ENCODE measurements around the gene PER1. TPM values are rescaled to one million over a fixed set of nuclear protein-coding genes. Genes with fewer than 3 reads are reported as not detected.

The PER1 gene
- total RNA-seq, 2 experiments from 2014 or later, result 62.2 to 73.3 TPM

DNA sequence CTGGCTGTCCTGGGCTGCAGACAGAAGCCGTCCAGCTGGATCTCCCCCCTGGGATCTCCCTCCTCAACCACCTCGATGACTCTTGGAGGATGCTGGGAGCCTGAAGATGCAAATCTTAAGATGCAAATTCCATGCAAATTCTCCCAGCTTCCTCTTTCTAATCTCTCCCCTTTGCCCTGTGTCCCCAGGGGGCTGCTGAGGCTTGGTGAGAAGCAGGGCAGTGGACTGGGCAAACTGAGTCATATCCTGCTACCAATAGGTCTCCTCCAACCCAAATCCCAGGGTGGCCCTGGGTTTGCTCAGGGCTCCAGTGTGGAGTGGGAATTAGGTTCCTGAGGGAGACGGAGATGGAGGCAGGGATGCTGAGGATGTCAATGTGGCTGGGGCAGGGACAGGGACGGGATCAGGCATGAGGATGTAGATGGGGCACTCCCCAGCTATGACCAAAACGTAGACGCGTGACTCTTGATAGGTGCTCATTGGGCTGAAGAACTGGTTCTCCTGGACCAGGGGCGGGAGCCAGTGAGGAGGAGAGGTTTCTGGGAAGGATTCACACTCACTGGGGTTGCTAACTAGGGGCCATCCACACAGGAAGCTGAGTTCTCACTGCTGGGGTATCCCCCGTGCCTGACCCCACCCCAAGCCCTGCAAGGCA is 61.0 kb downstream of the PER1 start:
- no peak for DNase-seq
- intact Hi-C loops (cut with micrococcal nuclease), result loop anchor here (5.0 kb wide), 1 partner anchor 211 kb away; no protein-coding TSS in a partner anchor
- H3K4me1 Mint-ChIP-seq (ENCODE audit: low read depth), result peaks cover 8% of the 10 kb centered on the region
- H3K9me3 Mint-ChIP-seq, result no peaks in the 10 kb centered on the region
- no peak overlapping the region for H3K4me3 Mint-ChIP-seq
- CTCF ChIA-PET, result interaction anchor here (0.5 to 6.5 kb wide), 8 partner anchors 10 to 223 kb away, joined by 3 to 93 read pairs (median 5); partner anchors contain the start of gene ALOXE3
- H3K36me3 Mint-ChIP-seq (ENCODE audit: low read depth), result no peaks in the 10 kb centered on the region
- peaks cover 15% of the 10 kb centered on the region for H3K27me3 Mint-ChIP-seq (ENCODE audit: low read depth)
- H3K27ac Mint-ChIP-seq, result no peak overlapping the region

Small RNA genes lying within 50 kb of the gene (microRNA-seq; reads per million reads assigned to microRNA genes)
- 130 reads per million, percentile 62 among the genes with 10 or more reads in this experiment for gene MIR4521 (ENCODE audit: borderline microRNAs expressed, borderline replicate concordance)
- gene MIR6883 (ENCODE audit: borderline microRNAs expressed, borderline replicate concordance), result not detected

Other genes with a start within 250 kb of the PER1 start
- 1 to 10 TPM; 3.1 to 3.8 TPM for gene RNF227, start 236.1 kb downstream of the PER1 start, total RNA-seq
- gene KCNAB3, start 222.5 kb downstream of the PER1 start, total RNA-seq, result 1 to 10 TPM; 2.2 TPM
- gene TRAPPC1, start 220.5 kb downstream of the PER1 start, total RNA-seq, result 100 to 1,000 TPM; 162 to 172 TPM
- gene CNTROB, start 220.2 kb downstream of the PER1 start, total RNA-seq, result 10 to 100 TPM; 49.3 to 56.3 TPM
- gene GUCY2D, start 149.8 kb downstream of the PER1 start, total RNA-seq, result not detected
- not detected for gene ALOX15B, start 113.3 kb downstream of the PER1 start, total RNA-seq
- 1 to 10 TPM; 2.0 to 2.1 TPM for gene ALOX12B, start 64.7 kb downstream of the PER1 start, total RNA-seq
- not detected for gene ALOXE3, start 33.9 kb downstream of the PER1 start, total RNA-seq
- 1 to 10 TPM; 2.4 to 2.9 TPM for gene HES7, start 28.3 kb downstream of the PER1 start, total RNA-seq
- gene VAMP2, start 10.5 kb upstream of the PER1 start, total RNA-seq, result 10 to 100 TPM; 33.3 to 35.8 TPM
- 10 to 100 TPM; 27.6 to 31.5 TPM for gene TMEM107, start 24.0 kb upstream of the PER1 start, total RNA-seq
- 1 to 10 TPM; 4.0 to 4.3 TPM for gene BORCS6, start 37.8 kb upstream of the PER1 start, total RNA-seq
- 100 to 1,000 TPM; 243 TPM for gene AURKB, start 58.2 kb upstream of the PER1 start, total RNA-seq
- gene CTC1, start 95.7 kb upstream of the PER1 start, total RNA-seq, result 10 to 100 TPM; 67.0 to 74.7 TPM
- 100 to 1,000 TPM; 106 to 110 TPM for gene PFAS, start 96.9 kb upstream of the PER1 start, total RNA-seq
- gene RANGRF, start 136.3 kb upstream of the PER1 start, total RNA-seq, result 10 to 100 TPM; 36.9 to 39.1 TPM
- gene SLC25A35, start 143.0 kb upstream of the PER1 start, total RNA-seq, result 1 to 10 TPM; 2.3 to 3.2 TPM
- gene ARHGEF15, start 157.8 kb upstream of the PER1 start, total RNA-seq, result not detected
- not detected for gene ODF4, start 187.4 kb upstream of the PER1 start, total RNA-seq
- gene RPL26, start 230.8 kb upstream of the PER1 start, total RNA-seq, result 1,000 to 10,000 TPM; 3,652 to 3,827 TPM
- under 1 TPM; 0.07 to 0.10 TPM for gene RNF222, start 245.4 kb upstream of the PER1 start, total RNA-seq